ENCODE data around the gene POLR2J3.
"Not testable (repeated sequence)": the region's sequence is repeated elsewhere in the genome, so short reads cannot be mapped to it uniquely, and the experiment has no call there.

Gene POLR2J3

GRCh38 chr7:102520797-102521196, 51.6 kb downstream of the POLR2J3 start:
- DNase-seq (ENCODE audit: low read depth, low spot score): not testable (repeated sequence)

GRCh38 chr7:102517550-102518147, 54.7 kb downstream of the POLR2J3 start, which contains the start of gene RASA4B:
Gene RASA4B, minus strand, starts transcription at chr7:102517777. Its CDS starts 67 bp downstream, at chr7:102517710.
- not testable (repeated sequence) for DNase-seq (ENCODE audit: low read depth, low spot score)
